ENCODE results near the gene TTC21A.
"Not testable (repeated sequence)": the region's sequence is repeated elsewhere in the genome, so short reads cannot be mapped to it uniquely, and the experiment has no call there.

TTC21A gene, protein sequence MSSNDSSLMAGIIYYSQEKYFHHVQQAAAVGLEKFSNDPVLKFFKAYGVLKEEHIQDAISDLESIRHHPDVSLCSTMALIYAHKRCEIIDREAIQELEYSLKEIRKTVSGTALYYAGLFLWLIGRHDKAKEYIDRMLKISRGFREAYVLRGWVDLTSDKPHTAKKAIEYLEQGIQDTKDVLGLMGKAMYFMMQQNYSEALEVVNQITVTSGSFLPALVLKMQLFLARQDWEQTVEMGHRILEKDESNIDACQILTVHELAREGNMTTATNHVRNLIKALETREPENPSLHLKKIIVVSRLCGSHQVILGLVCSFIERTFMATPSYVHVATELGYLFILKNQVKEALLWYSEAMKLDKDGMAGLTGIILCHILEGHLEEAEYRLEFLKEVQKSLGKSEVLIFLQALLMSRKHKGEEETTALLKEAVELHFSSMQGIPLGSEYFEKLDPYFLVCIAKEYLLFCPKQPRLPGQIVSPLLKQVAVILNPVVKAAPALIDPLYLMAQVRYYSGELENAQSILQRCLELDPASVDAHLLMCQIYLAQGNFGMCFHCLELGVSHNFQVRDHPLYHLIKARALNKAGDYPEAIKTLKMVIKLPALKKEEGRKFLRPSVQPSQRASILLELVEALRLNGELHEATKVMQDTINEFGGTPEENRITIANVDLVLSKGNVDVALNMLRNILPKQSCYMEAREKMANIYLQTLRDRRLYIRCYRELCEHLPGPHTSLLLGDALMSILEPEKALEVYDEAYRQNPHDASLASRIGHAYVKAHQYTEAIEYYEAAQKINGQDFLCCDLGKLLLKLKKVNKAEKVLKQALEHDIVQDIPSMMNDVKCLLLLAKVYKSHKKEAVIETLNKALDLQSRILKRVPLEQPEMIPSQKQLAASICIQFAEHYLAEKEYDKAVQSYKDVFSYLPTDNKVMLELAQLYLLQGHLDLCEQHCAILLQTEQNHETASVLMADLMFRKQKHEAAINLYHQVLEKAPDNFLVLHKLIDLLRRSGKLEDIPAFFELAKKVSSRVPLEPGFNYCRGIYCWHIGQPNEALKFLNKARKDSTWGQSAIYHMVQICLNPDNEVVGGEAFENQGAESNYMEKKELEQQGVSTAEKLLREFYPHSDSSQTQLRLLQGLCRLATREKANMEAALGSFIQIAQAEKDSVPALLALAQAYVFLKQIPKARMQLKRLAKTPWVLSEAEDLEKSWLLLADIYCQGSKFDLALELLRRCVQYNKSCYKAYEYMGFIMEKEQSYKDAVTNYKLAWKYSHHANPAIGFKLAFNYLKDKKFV (N-terminal part only)

DNA sequence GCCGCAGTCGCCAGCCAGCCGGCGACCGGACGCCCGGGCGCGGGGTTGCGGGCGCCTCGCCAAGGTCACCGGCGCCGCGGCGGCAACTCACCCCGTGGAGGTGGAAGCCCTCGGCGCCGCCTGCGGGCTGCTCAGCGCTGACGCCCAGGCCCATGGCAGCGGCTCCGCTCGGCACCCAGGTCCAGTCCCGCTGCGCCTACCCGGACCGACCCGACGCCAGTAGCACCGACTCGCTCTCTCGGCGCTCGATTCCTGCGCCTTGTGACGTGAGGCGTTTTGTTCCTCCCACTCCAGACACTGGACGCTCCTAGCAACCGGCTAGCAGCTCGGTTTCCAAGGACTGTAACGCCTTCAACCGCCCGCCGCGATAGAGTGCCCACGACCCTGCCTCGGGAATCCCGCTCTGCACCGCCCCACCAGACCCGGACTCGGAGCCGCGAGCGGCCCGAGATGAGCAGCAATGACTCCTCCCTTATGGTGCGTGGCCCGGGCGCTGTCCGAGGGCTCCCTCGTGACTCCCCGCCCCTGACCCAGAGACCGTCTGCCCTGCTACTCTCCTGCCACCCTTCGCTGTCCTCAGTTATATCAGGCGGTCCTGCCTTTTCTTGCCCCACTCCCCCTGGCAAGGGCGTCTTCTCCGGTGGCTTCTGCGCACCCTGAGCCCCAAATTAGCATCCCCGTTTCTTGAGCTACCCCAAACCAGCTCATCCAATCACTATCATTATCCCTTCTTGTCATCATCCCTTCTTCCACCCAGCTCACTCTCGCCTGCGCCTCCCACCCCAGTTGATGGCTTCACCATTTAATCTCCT, at the start of gene TTC21A, which contains the start of gene GORASP1:
Gene TTC21A, plus strand, starts transcription at position 293 of the 812 bp plus-strand sequence. Its CDS starts 158 bp downstream, at position 451.
Gene GORASP1, minus strand, starts transcription at position 240 of the 812 bp plus-strand sequence. Its CDS starts 86 bp downstream, at position 154.
- DNase-seq (ENCODE audit: low read depth, low spot score) = no peak

DNA sequence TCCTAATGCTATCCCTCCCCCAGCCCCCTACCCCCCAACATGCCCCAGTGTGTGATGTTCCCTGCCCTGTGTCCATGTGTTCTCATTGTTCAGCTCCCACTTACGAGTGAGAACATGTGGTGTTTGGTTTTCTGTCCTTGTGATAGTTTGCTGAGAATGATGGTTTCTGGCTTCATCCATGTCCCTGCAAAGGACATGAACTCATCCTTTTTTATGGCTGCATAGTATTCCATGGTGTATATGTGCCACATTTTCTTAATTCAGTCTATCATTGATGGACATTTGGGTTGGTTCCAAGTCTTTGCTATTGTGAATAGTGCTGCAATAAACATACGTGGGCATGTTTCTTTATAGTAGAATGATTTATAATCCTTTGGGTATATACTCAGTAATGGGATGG, 46.3 kb upstream of the TTC21A start:
- not testable (repeated sequence) for DNase-seq (ENCODE audit: low read depth, low spot score)

- no peak for DNase-seq (ENCODE audit: low read depth, low spot score)
Observed at GRCh38 chr3:39062180-39062579, 45.3 kb upstream of the TTC21A start.

GRCh38 chr3:39063143-39063542, 44.3 kb upstream of the TTC21A start:
- no peak for DNase-seq (ENCODE audit: low read depth, low spot score)

- no peak for DNase-seq (ENCODE audit: low read depth, low spot score)
Observed at GRCh38 chr3:39064646-39065045, 42.8 kb upstream of the TTC21A start.

DNA sequence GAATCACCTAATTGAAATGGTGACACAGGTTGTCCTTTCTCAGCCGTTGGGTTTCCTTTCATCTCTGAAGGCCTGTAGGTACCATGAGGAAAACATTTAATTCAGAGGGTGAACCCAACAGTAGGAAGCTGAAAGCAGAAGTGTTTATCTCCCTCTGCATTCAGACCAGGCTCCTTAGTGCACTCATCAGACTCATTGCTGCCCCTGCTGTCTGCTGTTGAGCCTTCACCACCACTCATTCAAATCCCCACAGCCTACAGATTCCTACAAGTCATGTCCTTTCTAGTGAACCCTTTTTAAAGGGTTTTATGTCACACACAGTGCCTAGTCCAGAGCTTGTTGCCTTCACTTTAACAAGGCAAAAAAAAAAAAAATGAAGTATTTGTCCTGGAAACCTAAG, 42.3 kb upstream of the TTC21A start:
- no peak for DNase-seq (ENCODE audit: low read depth, low spot score)

- no peak for DNase-seq (ENCODE audit: low read depth, low spot score)
Observed at GRCh38 chr3:39067286-39067685, 40.2 kb upstream of the TTC21A start.

- no peak for DNase-seq (ENCODE audit: low read depth, low spot score)
Observed at GRCh38 chr3:39068556-39068955, 38.9 kb upstream of the TTC21A start.

DNA sequence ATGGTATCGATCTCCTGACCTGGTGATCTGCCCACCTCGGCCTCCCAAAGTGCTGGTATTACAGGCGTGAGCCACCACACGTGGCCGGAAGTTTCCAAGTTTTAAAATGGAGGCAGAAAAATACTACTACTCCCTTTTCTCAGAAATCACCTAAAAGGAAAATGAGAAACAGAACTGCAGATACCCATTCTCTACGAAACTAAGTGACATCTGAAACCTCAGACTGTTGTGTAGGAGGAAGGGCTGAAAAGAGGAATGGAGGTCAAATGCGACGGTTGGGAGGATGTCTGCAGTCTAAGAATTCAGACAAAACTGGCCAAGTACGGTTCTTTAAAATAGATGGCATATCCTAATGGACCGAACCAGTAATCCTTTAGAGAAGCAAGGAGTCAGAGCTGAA, 31.6 kb upstream of the TTC21A start:
- no peak for DNase-seq (ENCODE audit: low read depth, low spot score)

GRCh38 chr3:39079530-39079929, 27.9 kb upstream of the TTC21A start:
- no peak for DNase-seq (ENCODE audit: low read depth, low spot score)

GRCh38 chr3:39080026-39080425, 27.5 kb upstream of the TTC21A start:
- DNase-seq (ENCODE audit: low read depth, low spot score) = no peak

- DNase-seq (ENCODE audit: low read depth, low spot score) = no peak
Observed at GRCh38 chr3:39082666-39083313, 24.7 kb upstream of the TTC21A start.

DNA sequence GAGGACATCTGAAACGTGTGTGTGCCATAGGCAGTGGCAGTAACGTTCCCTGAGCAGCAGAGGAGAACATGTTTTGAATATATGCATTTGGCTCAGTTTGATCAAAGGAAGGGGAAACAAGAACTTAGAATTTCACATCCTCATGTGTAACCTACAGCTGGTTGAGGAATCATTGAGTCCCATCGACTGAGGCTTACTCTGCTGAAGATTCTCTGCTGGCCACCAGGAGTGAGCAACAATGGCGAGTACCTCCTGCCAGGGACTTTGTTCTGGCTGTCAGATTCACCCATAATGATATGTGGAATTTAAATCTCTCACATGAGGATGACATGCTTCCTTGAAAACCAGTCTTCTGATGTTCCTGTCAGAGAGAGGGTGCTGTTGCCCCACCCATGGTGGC, 21.3 kb upstream of the TTC21A start:
- DNase-seq (ENCODE audit: low read depth, low spot score) = no peak

DNA sequence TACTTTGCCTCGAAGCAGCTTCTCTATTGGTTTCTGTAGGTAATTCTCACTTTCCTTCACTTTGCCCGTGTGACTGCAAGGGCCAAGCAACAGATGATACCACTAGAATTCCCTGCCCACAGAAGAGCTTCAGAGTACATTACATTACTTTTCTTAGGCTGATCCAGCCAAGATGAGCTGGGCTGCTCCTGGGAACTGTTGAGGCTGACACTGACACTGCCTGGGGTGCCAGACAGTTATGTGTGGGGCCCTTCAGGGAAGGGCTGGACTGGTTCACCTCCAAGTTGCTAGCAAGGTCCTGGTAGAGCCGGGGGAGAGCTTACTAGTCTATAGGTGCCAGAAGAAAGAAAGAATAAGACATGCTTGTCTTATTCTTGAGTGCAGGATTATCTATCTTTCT, 19.0 kb upstream of the TTC21A start:
- DNase-seq (ENCODE audit: low read depth, low spot score) = no peak

GRCh38 chr3:39088889-39089288, 18.6 kb upstream of the TTC21A start:
- no peak for DNase-seq (ENCODE audit: low read depth, low spot score)

GRCh38 chr3:39090922-39091321, 16.6 kb upstream of the TTC21A start:
- no peak for DNase-seq (ENCODE audit: low read depth, low spot score)

- DNase-seq (ENCODE audit: low read depth, low spot score) = no peak
Observed at GRCh38 chr3:39094851-39095677, 12.4 kb upstream of the TTC21A start.

GRCh38 chr3:39095778-39096177, 11.7 kb upstream of the TTC21A start:
- no peak for DNase-seq (ENCODE audit: low read depth, low spot score)

GRCh38 chr3:39096775-39097174, 10.7 kb upstream of the TTC21A start:
- DNase-seq (ENCODE audit: low read depth, low spot score) = no peak

Measured in activated CD4-positive, CD25-positive, alpha-beta regulatory T cell treated with anti-CD3 and anti-CD28 coated beads, Interleukin-2, amount 50 U/mL, for 16 hours (primary cell).